ENCODE measurements around the gene ITIH4.

Gene ITIH4

GRCh38 chr3:52830535-52831258 is at the start of gene ITIH4:
TSS of gene ITIH4 (minus strand) at chr3:52830672. CDS start at chr3:52830642, 30 bp downstream.
- DNase-seq (ENCODE audit: low spot score), result no peak

- no peak for DNase-seq (ENCODE audit: low spot score)
Measured at GRCh38 chr3:52880047-52880446, 49.6 kb upstream of the ITIH4 start.

- DNase-seq (ENCODE audit: low spot score), result no peak
Measured at GRCh38 chr3:52879581-52879980, 49.1 kb upstream of the ITIH4 start.

- no peak for DNase-seq (ENCODE audit: low spot score)
Measured at GRCh38 chr3:52879090-52879489, 48.6 kb upstream of the ITIH4 start.

GRCh38 chr3:52877085-52877484 is 46.6 kb upstream of the ITIH4 start:
- no peak for DNase-seq (ENCODE audit: low spot score)

- DNase-seq (ENCODE audit: low spot score), result no peak
Measured at GRCh38 chr3:52874864-52875587, 44.6 kb upstream of the ITIH4 start.

GRCh38 chr3:52874160-52874701 is 43.8 kb upstream of the ITIH4 start:
- no peak for DNase-seq (ENCODE audit: low spot score)

GRCh38 chr3:52873433-52874159 is 43.1 kb upstream of the ITIH4 start:
- no peak for DNase-seq (ENCODE audit: low spot score)

- DNase-seq (ENCODE audit: low spot score), result no peak
Measured at GRCh38 chr3:52872245-52872644, 41.8 kb upstream of the ITIH4 start.

- DNase-seq (ENCODE audit: low spot score), result no peak
Measured at GRCh38 chr3:52871761-52872160, 41.3 kb upstream of the ITIH4 start.

GRCh38 chr3:52870471-52870870 is 40.0 kb upstream of the ITIH4 start:
- no peak for DNase-seq (ENCODE audit: low spot score)

- no peak for DNase-seq (ENCODE audit: low spot score)
Measured at GRCh38 chr3:52866427-52866826, 36.0 kb upstream of the ITIH4 start.

GRCh38 chr3:52865994-52866393 is 35.5 kb upstream of the ITIH4 start:
- DNase-seq (ENCODE audit: low spot score), result no peak

GRCh38 chr3:52860424-52860768 is 29.9 kb upstream of the ITIH4 start:
- no peak for DNase-seq (ENCODE audit: low spot score)

GRCh38 chr3:52859686-52860423 is 29.4 kb upstream of the ITIH4 start:
- DNase-seq (ENCODE audit: low spot score), result no peak

GRCh38 chr3:52857864-52858263 is 27.4 kb upstream of the ITIH4 start:
- DNase-seq (ENCODE audit: low spot score), result no peak

- no peak for DNase-seq (ENCODE audit: low spot score)
Measured at GRCh38 chr3:52857133-52857532, 26.7 kb upstream of the ITIH4 start.

GRCh38 chr3:52856666-52857065 is 26.2 kb upstream of the ITIH4 start:
- DNase-seq (ENCODE audit: low spot score), result no peak

- DNase-seq (ENCODE audit: low spot score), result no peak
Measured at GRCh38 chr3:52854013-52854412, 23.5 kb upstream of the ITIH4 start.

GRCh38 chr3:52852419-52852818 is 21.9 kb upstream of the ITIH4 start:
- DNase-seq (ENCODE audit: low spot score), result no peak

- DNase-seq (ENCODE audit: low spot score), result peak; percentile 51
Measured at GRCh38 chr3:52851348-52851747, 20.9 kb upstream of the ITIH4 start.

- DNase-seq (ENCODE audit: low spot score), result no peak
Measured at GRCh38 chr3:52849656-52850055, 19.2 kb upstream of the ITIH4 start.

Data from HuH-7 (cell line).